Measurements from ENCODE around the gene NFYA.
A peak's percentile ranks its signal among the peaks of the same experiment; 100 is the strongest.

NFYA gene

DNA sequence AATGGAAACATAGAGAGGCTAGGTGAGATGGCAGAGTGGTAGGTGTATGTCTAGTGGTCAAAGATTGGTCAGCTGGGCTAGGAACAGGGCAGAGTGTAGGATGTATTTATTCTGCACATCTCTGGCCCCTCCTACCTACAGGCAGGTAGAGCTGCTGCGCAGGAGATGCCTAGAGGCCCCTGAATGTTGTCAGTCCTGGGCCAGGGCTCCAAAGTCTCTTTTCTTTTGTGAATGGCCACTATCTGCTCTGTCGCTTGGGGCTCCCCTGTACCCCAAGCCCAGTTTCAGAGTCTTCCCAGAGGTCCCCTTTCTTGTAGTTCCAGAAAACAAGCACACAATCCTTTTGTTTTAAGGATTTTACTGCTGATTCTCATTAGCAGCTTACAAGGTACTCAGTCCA, 25.5 kb upstream of the NFYA start:
- no peak for DNase-seq

DNA sequence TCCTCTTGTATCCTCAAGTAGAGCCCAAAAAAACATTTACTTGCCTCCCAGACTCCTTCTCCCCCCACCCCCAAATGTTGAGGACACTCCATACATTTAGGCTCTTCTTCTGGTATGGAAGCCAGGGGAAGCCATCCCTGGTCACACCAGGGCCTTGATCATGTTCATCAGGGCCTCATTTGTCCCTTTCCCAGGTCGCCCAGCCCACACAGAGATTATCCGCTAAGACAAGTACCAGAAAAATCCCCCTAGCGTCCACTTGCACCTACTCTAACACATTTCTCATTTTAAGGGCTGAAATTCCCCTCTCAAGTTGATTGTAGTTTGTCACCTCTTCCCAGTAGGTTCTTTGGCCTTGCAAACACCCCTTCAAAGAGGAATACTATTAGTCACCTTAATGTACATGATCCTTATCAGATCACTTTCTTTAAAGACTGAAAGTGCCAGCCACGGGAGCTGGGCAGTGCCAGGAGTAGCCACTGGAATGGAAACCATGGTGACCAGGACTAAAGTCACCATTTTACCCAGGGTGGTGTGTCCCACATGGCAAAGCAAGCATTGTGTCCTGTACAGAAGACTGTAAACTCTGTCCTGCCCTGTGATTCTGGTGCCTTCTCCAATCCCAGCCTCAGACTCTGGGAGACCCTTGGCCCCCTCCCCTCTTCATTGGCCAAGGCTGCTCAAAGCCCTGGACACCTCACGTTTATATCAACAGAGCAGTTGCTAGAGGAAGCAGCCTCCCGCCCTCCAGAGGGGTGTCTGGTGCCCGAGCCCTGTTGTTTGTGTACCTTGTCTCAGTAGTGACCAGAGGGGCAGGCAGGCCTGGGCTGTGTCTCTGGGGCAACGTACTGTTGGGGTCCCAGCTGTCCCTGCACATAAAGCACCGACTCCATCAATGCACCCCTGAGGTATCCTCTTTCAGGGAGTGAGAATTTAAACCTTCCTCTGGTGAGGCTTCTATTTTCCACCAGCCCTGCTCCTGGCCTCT, 24.7 kb upstream of the NFYA start:
- DNase-seq: no peak

DNA sequence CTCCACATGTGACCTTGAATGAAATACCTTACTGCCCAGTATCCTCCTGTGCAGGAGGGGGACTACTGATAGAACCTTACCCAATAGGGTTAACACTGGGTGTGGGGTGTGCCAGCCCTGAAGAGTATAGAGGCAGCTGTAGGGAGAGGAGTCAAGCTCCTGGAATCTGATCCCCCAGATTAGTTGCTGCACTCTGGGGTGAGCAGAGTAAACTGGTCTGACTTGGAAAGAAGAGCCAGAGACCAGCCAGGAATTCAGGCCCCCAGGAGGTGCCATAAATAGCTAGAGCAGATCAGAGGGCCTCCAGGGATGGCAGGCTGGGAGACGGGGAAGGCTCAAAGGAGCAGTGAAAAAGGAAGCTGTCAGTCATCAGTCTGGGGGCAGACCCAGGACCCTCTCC, 23.3 kb upstream of the NFYA start:
- DNase-seq: no peak

DNA sequence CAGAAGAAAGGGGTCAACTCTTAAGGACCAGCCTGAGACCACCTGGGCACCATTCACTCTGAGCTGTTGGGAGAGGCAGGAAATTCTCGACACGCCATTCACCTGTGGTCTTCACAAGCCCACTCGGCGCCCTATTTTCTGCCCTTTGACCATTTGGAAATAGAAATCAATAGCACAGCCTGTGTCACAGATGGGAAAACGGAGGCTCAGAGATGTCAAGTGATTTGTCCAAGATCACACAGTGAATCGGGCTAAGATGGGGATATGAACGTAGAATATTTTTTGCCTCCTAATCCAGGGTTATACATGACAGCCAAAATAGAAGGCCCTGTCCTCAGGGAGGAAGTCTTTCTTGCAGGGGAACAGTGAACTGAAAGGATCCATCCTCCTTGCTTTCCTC, 22.8 kb upstream of the NFYA start:
- DNase-seq: no peak

DNA sequence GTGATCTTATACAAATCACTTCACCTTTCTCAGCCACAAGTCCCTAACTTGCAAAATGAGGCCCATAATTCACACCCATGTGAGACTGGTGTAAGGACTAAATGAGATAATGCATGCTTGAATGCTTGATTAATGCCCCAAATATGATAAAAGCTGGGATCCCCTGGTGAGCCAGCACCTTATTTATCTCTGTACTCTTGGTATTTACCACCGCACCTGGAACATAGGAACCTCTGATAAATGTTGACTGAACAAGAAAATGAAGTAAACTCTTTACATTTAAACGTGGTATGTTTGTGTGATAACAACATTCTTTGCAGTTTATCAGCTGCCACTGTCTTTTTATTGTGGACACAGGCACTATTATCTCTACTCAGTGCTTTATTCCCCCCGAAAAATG, 22.2 kb upstream of the NFYA start:
- no peak for DNase-seq

DNA sequence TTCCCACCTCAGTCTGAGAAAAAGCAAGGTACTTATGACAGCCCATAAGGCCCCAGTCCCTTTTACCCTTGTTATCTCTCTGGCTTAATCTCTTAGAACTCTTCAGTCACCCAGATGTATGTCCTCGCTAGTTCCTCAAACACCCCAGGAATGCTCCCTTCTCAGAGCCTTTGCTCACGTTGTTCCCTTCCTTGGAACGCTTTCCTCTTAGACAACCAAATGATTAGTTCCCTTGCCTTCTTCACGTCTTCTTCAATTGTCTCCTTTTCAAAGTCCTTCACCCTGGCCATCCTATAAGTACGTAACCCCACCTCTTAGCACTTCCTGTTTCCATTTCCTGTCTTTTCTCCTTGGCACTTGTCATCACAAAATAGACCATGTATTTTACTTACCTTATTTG, 20.9 kb upstream of the NFYA start:
- DNase-seq: peak; percentile 67

DNA sequence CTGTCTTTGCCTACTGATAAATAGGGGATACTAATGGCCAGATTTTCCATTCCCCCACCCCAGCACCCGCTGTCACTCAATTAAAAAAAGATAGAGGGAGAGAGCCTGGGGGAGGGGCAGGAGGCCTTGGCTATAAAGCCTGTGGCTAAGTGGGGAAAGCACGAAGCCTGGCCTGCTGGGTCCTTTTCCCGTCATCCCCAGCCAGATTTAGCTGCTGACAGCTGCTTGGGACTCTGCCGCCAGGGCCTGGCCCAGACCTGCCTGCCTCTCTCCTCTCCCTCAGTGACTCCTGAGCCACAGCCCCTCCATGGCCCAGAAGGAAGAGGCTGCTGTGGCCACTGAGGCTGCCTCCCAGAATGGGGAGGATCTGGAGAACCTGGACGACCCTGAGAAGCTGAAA, 19.7 kb upstream of the NFYA start, which contains the start of gene APOBEC2:
TSS of gene APOBEC2 (plus strand) at position 162 of the 400 bp plus-strand sequence. CDS start at position 308, 146 bp downstream.
- no peak for DNase-seq

DNA sequence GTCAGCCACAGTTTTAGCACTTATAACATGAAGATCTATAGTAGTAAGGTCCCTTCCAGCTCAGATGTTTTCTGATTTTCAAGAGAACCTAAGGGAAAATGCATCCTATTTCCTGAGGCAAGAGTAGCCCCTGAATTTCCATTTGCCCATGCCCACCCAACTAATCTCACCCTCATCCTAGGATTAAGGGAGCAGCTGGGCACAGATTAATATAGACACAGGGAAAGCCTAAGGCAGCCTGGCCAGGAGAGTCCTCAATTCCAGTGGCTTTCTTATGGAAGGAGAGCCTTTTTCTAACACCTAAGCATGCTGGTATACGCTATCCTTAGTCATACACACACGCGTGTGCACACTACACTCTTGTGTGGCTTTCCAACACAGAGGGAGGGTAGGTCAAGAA, 18.3 kb upstream of the NFYA start:
- no peak for DNase-seq

DNA sequence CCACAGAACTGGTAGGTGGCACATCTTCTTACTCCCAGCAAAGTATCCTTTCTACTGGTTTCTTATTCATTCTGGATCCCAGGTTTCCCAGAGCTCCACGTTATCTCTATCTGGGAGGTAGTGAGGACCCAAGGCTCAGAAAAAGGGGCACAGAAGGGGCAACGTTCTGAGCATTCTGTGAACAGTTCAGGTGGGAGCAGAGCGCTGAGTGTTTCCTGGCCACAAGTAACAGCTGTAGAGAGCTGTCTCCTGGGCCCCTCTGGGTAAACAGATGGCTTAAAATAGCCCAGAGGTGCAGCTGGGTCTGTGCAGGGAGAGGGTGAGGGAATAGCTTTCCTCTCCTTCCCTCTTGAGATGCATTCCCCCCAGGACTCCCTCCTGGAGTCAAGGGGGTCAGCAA, 17.6 kb upstream of the NFYA start:
- no peak for DNase-seq

DNA sequence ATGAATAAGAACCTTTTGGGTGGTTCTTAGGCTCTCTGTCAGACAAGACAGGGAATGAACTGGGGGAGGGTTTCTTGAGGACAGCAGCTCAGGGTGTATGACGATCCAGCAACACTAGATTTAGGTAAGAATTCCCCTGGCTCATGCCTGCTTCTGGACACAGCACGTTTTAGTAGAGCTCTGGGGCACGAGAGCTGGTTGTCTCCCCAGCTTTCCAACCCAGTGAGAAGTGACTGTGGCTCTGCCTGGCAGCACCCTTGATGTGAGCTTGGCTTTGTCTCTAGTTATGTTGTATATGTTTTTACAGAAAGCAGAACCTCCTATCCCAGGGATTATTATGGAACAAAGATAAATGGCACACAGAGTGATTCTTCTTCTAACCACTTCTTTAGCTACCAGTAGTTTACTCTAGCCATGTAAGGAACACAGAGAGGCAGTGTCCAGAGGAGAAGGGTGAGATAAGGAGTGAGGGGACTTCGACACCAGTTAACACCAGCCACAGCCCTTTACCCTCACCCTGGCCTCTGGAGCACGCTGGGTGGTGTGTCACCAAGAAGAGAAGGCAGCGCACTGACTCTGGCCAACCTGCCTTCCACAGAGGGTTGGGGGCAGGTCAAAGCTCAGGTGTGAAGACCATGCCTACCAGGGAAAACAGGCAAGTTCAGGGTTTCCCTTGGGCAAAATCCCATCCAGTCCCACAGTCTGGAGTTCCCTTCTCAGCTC, 15.8 kb upstream of the NFYA start:
- DNase-seq: no peak

DNA sequence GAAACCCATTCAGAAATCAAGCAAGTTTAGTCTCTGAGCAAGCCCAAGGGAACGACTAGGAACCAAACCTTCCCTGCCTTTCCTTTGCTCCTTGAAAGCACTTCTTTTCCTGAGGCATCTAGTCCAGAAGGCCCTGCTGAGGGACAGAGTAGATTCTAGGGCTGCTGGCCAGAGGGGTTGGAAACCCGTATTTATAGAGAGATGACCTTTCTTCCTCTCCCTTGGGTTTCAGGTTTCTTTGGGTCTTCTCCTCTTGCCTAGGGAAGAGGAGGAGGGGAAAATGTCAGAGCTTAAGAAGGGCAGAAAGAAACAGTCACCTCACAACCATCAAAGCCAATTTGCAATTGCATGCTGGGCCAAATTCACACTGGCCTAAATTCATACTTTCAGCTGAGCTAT, 14.0 kb upstream of the NFYA start:
- no peak for DNase-seq

DNA sequence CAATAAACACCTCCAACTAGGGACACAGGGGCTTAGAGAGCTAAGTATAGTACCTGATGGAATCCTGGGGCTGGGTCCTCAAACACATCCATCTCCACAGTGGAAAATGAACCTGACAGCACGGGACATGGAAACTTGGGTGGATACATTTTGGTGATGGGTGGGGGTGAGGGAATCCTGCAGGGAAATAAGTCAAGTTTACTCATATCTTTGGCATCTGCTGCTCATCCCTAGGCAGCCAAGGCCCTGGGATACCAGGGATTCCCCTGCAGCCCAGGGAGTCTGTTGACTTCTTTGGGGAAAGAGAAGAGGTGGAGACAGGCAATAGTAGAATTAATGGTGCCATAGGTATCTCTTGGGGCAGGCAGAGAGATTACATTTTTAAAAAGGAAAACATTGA, 13.2 kb upstream of the NFYA start:
- DNase-seq: no peak

DNA sequence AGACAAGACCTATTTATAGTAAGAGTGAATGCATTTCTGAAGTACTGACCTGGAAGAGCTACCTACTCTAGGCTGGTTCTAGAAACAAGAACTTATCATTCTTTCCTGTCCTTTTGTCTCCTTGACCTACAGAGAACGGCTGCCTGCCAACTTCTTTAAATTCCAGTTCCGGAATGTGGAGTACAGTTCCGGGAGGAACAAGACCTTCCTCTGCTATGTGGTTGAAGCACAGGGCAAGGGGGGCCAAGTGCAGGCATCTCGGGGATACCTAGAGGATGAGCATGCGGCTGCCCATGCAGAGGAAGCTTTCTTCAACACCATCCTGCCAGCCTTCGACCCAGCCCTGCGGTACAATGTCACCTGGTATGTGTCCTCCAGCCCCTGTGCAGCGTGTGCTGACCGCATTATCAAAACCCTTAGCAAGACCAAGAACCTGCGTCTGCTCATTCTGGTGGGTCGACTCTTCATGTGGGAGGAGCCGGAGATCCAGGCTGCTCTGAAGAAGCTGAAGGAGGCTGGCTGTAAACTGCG, 11.5 kb upstream of the NFYA start:
- no peak for DNase-seq

DNA sequence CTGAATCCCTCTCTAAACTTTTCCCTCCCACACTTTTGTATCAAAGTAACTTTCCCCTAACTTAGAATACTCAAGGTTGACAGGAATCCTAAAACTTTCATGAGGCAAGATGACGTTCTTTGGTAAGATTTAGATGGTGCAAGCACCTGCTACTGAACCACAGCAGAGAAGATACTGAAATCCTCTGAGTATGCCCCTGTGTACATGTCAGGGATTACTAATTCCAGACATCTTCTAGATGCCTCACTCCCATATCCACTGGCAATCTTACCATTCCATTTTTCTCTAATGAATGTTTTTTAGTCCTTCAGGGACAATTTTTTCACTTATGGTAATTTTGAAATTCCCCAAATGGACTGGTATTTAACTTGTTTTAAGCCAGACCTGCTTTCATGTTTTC, 10.7 kb upstream of the NFYA start:
- no peak for DNase-seq

DNA sequence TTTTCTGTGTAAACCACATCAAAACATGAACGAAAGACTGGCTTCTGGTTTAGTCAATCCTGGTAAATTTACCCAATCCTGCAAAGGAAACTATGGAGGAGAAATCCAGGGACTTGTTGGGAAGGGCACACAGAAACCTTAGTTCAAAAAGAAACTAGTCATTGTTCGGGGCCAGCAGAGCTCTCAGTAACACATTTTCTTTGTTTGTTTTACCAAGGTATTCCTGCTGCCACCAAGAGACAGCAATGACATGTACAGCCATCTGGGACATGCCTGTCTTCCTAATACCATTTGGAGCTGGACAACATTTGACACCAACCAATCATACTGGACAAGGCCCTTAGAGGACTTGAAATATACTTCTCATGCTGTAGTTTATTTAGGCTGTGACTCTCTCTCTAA, 8.9 kb upstream of the NFYA start:
- DNase-seq: no peak

DNA sequence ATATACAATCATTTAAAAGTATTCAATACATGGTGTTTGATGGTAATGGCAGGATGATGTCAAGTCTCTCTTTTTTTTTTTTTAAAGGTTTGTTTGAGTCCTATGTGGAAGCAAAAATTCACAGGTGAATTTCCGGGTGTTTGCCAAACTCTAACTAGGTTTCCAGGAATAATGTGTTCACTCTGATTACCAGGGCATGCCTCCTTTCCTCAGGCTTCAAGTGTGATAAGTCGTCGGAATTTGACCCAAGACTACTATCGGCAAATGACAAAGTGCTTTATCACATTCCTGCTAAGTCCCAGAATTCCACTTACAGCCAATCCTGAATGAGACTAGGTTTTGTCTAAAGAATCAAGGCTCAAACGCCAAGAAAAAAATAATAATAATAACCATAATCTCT, 7.9 kb upstream of the NFYA start:
- DNase-seq: no peak

DNA sequence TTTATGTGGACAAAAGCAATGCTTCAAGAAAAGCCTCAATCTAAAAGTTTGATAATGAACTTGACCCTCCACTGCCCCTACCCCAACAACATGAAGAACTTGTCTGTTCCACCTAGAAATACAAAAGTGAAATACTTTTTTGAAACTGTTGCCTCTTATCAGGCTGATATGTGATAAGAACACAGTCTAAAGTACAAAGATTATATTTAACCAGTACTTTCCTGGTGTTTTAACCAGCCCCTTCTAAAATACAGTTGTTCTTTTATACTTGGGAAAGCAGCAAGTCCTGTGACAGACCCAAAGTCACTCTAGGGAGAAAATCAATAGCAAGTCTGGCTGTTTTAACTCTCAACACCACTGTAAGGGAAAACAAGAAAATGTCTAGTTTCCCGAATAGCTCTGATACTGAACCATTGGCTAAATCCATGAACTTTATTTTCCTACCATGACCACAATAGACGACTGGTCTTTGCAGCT, 7.2 kb upstream of the NFYA start:
- no peak for DNase-seq

DNA sequence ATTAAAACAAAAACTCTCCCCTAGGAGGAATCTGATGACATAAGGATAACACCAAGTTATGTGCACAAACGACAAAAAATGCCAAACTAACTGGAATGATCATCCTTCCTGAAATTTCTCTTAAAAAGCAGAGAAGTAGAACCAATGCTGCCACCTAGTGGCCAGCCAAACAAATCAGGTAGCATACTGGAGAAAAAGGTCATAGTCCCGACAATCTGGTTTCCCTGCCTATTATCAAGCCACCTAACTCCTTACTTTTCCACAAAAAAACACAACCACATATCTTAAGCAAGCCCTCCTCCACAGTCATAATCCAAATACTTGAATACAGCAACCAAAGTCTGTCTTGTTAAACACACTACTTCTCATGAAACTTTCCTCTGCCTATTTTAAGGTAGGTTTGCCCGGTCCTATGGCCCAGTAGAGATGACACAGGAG, 5.9 kb upstream of the NFYA start:
- peak; percentile 76 for DNase-seq

DNA sequence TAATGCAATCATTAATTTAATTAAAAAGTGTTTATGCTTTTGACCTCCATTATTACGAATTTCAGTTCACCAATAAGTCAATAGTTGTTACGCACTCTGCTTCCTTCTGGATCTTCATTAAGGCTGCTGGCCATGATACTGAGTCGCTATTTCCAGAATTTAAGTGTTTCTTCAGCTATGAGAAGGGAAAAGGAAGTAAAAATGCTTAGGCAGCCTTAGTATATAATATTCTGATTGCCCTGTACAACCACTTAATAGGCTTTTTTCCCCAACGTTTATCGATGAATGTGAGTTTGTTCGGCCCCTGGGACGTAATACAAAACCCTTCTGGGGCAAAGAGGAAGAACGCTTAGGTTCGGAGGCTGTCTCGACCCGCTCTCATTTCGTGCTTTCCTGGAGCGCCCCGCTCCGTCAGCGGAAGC, 1.3 kb upstream of the NFYA start:
- DNase-seq: no peak

DNA sequence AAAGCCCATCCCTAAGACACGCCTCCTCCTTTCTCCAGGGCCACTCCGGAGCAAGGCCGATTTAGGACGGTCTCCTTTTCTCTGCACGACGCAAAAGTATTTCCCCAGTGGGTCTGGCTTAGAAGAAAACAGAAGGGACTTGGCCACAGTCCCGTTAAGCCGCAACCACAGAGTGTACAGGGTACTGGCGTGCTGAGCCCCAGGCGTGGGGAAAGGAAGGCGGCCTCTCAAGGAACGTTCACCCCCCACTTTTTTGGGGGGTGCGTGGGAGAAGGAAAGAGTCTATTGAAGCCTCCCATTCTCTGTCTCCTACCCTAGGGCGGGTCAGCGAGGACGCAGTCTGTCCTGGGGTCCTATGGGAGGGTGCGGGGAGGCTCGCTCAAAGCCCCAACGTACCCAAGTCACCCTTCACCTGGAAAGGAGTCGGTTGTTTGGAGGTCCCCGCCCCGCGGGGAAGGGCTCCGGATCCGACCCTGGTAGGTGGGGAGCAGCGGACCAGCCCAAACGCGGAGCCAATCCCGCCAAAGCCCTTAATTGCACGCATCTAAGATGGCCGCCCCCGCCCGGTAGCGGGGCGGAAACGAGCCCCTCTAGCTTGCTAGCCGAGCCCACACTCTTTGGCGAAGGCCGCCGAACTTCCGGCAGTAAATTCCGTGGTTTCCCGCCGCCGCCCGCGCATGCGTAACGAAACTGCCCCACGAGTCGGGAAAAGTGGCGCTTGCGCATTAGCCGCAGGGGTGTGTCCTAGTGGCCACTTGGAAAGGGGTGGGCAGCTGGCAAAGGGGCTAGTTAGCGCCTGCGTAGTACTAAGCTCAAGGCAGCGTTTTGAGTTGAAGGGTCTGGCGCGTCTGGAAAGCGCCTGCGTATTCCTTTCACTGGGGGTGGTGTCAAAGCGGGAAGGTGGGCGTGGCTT, 595 bp upstream of the NFYA start, which contains the start of gene OARD1:
TSS of gene OARD1 (minus strand) at position 434 of the 913 bp plus-strand sequence. CDS start 722 bp downstream, outside the sequence.
- DNase-seq: peak; percentile 100

DNA sequence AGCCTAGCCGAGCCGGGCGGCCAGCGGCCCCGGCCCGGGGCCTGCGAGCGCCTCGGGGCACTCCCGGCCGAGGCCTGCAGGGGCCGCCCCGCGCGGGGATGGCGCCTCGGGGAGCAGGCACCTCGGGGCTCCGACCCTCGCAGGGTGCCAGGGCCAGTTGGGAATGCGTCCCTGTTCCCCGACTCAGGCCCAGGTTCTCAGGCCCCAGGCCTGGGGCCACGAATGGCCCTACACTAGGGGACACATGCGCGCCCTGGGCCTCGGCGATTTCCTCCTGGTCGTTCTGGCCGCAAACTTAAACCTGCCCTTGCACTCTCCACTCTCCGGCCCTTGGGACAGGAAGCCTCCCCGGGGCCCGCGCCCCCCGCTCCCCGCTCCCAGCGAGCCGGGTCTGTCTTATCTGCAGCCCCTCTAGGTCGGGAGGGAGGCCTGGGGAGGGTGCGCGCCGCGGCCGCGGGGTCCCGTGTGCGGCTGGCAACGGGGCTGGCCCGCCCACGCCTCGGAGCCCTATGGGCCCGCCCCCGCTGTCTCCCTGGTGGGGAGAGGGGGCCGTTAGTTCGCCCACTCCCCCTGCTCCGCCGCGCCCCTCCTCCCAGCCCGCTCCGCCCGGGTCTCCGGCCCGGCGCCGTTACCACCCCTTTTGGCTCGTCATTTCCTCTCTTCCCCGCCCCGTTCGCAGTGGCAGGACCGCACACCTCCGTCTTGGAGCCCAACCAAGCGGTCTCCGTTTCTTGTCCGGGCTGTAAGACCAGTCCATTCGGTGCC, 611 bp downstream of the NFYA start:
- peak; percentile 88 for DNase-seq
